ENCODE results near the gene MRPS15. TPM values are rescaled to one million over a fixed set of nuclear protein-coding genes. Genes with fewer than 3 reads are reported as not detected.

The MRPS15 gene
- total and polyA plus RNA-seq, 2 donors (not counting 3 experiments of a cell fraction or from before 2014, with no cell fraction given) = 47.1 to 105 TPM

- Histone ChIP-seq H4K20me1 (replicated peaks; ENCODE audit: control insufficient read depth, extremely low read depth, insufficient read depth, low read length) (no peaks in the 10 kb centered on the region), H2AFZ (ENCODE audit: low read depth, low read length) (no peak overlapping the region), H3K9me1 (replicated peaks; ENCODE audit: control insufficient read depth, extremely low read depth, insufficient read depth, low read length) (no peaks in the 10 kb centered on the region), H3K36me3 (ENCODE audit: control insufficient read depth in 2 of 2, extremely low read depth in 1 of 2, insufficient read depth in 2 of 2, low read length in 2 of 2) (no peaks in the 10 kb centered on the region), H3K9me3 (replicated peaks; ENCODE audit: control insufficient read depth, insufficient read depth, low read length) (no peaks in the 10 kb centered on the region), H3K79me2 (ENCODE audit: control insufficient read depth, insufficient read depth, low read length) (no peaks in the 10 kb centered on the region), H3K27ac (ENCODE audit: insufficient read depth, low read depth, low read length) (no peak overlapping the region), H3K27me3 (ENCODE audit: control insufficient read depth in 2 of 2, insufficient read depth in 2 of 2, low read length in 2 of 2) (peaks cover 0 to 5% of the 10 kb centered on the region in 2 experiments), H3K4me1 (ENCODE audit: control insufficient read depth, extremely low read depth, insufficient read depth, low read length) (no peaks in the 10 kb centered on the region), H3K4me3 (replicated peaks in 1 of 3; ENCODE audit: insufficient read depth in 1 of 3, low read depth in 1 of 3, low read length in 3 of 3) (no peak overlapping the region), H3K4me2 (ENCODE audit: insufficient read depth, low read length) (no peak overlapping the region), H3K9ac (replicated peaks; ENCODE audit: extremely low read depth, insufficient read depth, low read length) (no peak overlapping the region)
- BruUV-seq (replicated peaks) = no TSS peak
- CTCF ChIA-PET = interaction anchor here (1.2 kb wide), 1 partner anchor 12 kb away, joined by 3 read pairs; the partner anchor contains the start of gene MRPS15
- intact Hi-C loops (cut with micrococcal nuclease) = no loop called here
- FAIRE-seq (no peak), DNase-seq (ENCODE audit: low read depth, low spot score) (no peak)
- POLR2A ChIA-PET = no interaction called here
- dilution Hi-C loops (cut with MboI; ENCODE audit: extremely low pct_ligation_motif_present, low sequenced_read_pairs) = no loop called here
- TF ChIP-seq JUN (IDR thresholded peaks at IDR 0.05; ENCODE audit: borderline replicate concordance, insufficient read depth, insufficient read length, low read depth) (no peak), POLR2AphosphoS5 (IDR thresholded peaks at IDR 0.05; ENCODE audit: insufficient read depth, low read depth, low read length) (no peak), GATA2 (IDR thresholded peaks at IDR 0.05; ENCODE audit: insufficient read depth, insufficient read length, low read depth, low read length) (no peak), MAX (IDR thresholded peaks at IDR 0.05; ENCODE audit: insufficient read depth, insufficient read length) (no peak), FOS (IDR thresholded peaks at IDR 0.05; ENCODE audit: borderline replicate concordance, insufficient read depth, low read length) (no peak), EZH2 (IDR thresholded peaks at IDR 0.05; ENCODE audit: borderline replicate concordance, low read depth, low read length, severe bottlenecking) (no peak)
- TF ChIP-seq, protein P1, sequence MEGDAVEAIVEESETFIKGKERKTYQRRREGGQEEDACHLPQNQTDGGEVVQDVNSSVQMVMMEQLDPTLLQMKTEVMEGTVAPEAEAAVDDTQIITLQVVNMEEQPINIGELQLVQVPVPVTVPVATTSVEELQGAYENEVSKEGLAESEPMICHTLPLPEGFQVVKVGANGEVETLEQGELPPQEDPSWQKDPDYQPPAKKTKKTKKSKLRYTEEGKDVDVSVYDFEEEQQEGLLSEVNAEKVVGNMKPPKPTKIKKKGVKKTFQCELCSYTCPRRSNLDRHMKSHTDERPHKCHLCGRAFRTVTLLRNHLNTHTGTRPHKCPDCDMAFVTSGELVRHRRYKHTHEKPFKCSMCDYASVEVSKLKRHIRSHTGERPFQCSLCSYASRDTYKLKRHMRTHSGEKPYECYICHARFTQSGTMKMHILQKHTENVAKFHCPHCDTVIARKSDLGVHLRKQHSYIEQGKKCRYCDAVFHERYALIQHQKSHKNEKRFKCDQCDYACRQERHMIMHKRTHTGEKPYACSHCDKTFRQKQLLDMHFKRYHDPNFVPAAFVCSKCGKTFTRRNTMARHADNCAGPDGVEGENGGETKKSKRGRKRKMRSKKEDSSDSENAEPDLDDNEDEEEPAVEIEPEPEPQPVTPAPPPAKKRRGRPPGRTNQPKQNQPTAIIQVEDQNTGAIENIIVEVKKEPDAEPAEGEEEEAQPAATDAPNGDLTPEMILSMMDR (IDR thresholded peaks at IDR 0.05; ENCODE audit: extremely low read depth in 1 of 2, insufficient read depth in 1 of 2, low read depth in 1 of 2, low read length in 2 of 2) = no peak
Measured at GRCh38 chr1:36475910-36476604, 11.9 kb upstream of the MRPS15 start.

Data from endothelial cell of umbilical vein (primary cell).